Measurements from ENCODE around the gene PPP6R2. TPM values are rescaled to one million over a fixed set of nuclear protein-coding genes. Genes with fewer than 3 reads are reported as not detected.

PPP6R2 gene
- total RNA-seq, 2 donors from 2014 or later: 58.7 to 81.2 TPM

DNA sequence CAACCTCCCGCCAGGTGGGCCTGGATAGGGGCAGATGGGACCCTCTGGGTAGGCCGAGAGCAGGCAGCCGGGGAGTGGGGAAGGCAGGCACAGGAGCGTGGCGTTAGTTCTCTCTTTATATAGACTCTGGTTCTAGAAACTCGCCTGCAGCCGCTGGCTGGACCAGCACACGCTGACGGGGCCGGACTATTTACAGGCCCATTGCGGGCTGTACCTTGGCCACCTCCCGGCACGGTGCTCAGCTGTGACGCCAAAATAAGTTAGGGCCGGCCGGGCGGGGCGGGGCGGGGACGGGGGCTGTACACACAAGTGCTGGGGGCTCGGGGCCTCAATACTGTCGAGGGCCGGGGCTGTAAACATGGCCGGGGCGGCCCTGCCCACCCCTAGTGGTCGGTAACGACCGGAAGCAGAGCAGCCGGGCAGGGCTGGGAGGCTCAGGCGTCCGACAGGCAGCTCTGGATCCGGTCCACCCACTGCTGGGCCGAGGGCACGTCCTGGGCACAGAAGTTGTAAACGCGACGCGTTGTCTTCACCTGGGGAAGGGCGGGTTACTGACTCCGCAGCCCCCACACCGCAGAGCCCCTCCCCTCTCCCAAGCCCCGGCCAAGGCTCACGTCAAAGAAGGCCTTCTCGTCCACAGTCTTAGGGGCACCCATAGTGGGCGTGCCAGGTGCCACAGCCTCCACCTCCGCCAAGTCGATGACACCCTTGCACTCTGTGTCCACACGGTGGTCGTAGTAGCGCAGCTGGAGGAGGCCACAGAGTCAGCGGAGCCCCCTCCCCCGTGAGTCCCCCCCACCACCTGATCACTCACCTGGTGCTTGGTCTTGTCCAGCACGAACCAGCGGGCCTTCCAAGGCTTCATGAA lies 103.8 kb downstream of the PPP6R2 start:
- Histone ChIP-seq H3K36me3 (ENCODE audit: control insufficient read depth, insufficient read depth, low read length) (peaks cover 40% of the 10 kb centered on the region), H3K27ac (ENCODE audit: low read depth, low read length) (no peak overlapping the region), H3K4me3 (ENCODE audit: low read length) (no peak overlapping the region), H3K9me3 (ENCODE audit: control insufficient read depth, low read length) (no peaks in the 10 kb centered on the region), H3K9ac (ENCODE audit: extremely low read depth, low read length, poor library complexity, severe bottlenecking) (no peak overlapping the region), H3K27me3 (ENCODE audit: control insufficient read depth, insufficient read depth, low read length, poor library complexity, severe bottlenecking) (no peaks in the 10 kb centered on the region), H3K4me1 (ENCODE audit: control insufficient read depth, insufficient read depth, low read length) (no peaks in the 10 kb centered on the region)
- Mint-ChIP-seq H3K36me3 (ENCODE audit: low read depth) (peaks cover 52% of the 10 kb centered on the region), H3K4me1 (no peaks in the 10 kb centered on the region), H3K9me3 (no peaks in the 10 kb centered on the region), H3K27ac (no peak overlapping the region), H3K27me3 (ENCODE audit: insufficient read depth) (no peaks in the 10 kb centered on the region), H3K4me3 (no peak overlapping the region)
- DNase-seq: no peak
- 94 to 96% methylated on average over 41 to 54 of the region's 54 CpGs for WGBS, 2 experiments (ENCODE audit: insufficient coverage in 1 of 2, insufficient read length in 1 of 2)
- TF ChIP-seq, protein P1, sequence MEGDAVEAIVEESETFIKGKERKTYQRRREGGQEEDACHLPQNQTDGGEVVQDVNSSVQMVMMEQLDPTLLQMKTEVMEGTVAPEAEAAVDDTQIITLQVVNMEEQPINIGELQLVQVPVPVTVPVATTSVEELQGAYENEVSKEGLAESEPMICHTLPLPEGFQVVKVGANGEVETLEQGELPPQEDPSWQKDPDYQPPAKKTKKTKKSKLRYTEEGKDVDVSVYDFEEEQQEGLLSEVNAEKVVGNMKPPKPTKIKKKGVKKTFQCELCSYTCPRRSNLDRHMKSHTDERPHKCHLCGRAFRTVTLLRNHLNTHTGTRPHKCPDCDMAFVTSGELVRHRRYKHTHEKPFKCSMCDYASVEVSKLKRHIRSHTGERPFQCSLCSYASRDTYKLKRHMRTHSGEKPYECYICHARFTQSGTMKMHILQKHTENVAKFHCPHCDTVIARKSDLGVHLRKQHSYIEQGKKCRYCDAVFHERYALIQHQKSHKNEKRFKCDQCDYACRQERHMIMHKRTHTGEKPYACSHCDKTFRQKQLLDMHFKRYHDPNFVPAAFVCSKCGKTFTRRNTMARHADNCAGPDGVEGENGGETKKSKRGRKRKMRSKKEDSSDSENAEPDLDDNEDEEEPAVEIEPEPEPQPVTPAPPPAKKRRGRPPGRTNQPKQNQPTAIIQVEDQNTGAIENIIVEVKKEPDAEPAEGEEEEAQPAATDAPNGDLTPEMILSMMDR (conservative IDR thresholded peaks at IDR 0.05): peak; percentile 19

GRCh38 chr22:50447576-50448551 lies 104.7 kb downstream of the PPP6R2 start:
- TF ChIP-seq, protein P1 (conservative IDR thresholded peaks at IDR 0.05): no peak
- no peak overlapping the region for H3K4me3 Mint-ChIP-seq
- peaks cover 55% of the 10 kb centered on the region for H3K36me3 Mint-ChIP-seq (ENCODE audit: low read depth)
- H3K9me3 ChIP-seq (ENCODE audit: control insufficient read depth, low read length): no peaks in the 10 kb centered on the region
- no peaks in the 10 kb centered on the region for H3K27me3 Mint-ChIP-seq (ENCODE audit: insufficient read depth)
- H3K27ac Mint-ChIP-seq: peak overlapping the region; percentile 36
- DNase-seq: no peak
- no peaks in the 10 kb centered on the region for H3K4me1 Mint-ChIP-seq
- no peak overlapping the region for H3K9ac ChIP-seq (ENCODE audit: extremely low read depth, low read length, poor library complexity, severe bottlenecking)
- no peaks in the 10 kb centered on the region for H3K4me1 ChIP-seq (ENCODE audit: control insufficient read depth, insufficient read depth, low read length)
- H3K27me3 ChIP-seq (ENCODE audit: control insufficient read depth, insufficient read depth, low read length, poor library complexity, severe bottlenecking): no peaks in the 10 kb centered on the region
- no peak overlapping the region for H3K4me3 ChIP-seq (ENCODE audit: low read length)
- no peaks in the 10 kb centered on the region for H3K9me3 Mint-ChIP-seq
- 96 to 98% methylated on average over 14 to 27 of the region's 27 CpGs for WGBS, 2 experiments (ENCODE audit: insufficient coverage in 1 of 2, insufficient read length in 1 of 2)
- peaks cover 43% of the 10 kb centered on the region for H3K36me3 ChIP-seq (ENCODE audit: control insufficient read depth, insufficient read depth, low read length)
- H3K27ac ChIP-seq (ENCODE audit: low read depth, low read length): no peak overlapping the region

DNA sequence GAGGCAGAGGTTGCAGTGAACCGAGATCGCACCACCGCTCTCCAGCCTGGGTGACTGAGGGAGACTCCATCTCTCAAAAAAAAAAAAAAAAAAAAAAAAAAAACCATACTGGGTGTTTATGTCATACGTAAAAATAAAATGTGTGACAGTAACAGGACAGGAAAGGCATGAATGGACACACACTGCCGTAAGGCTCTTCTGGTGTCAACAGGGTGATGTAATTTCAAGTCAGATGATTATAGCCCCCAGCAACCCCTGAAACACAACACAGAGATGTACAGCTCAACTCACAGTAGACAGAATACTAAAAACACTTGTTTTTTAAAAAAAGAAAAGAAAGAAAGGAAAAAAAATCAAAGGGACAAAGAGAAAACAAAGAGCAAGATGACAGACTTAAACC lies 109.5 kb downstream of the PPP6R2 start:
- peaks cover 59% of the 10 kb centered on the region for H3K36me3 ChIP-seq (ENCODE audit: control insufficient read depth, insufficient read depth, low read length)
- peaks cover 63% of the 10 kb centered on the region for H3K36me3 Mint-ChIP-seq (ENCODE audit: low read depth)
- 88 to 100% methylated on average over 1 to 5 of the region's 5 CpGs for WGBS, 2 experiments (ENCODE audit: insufficient coverage in 1 of 2, insufficient read length in 1 of 2)
- DNase-seq: no peak
- H3K4me3 Mint-ChIP-seq: no peak overlapping the region
- H3K9ac ChIP-seq (ENCODE audit: extremely low read depth, low read length, poor library complexity, severe bottlenecking): no peak overlapping the region
- no peaks in the 10 kb centered on the region for H3K27me3 Mint-ChIP-seq (ENCODE audit: insufficient read depth)
- H3K4me3 ChIP-seq (ENCODE audit: low read length): no peak overlapping the region
- no peaks in the 10 kb centered on the region for H3K9me3 Mint-ChIP-seq
- H3K27ac ChIP-seq (ENCODE audit: low read depth, low read length): no peak overlapping the region
- no peak overlapping the region for H3K27ac Mint-ChIP-seq
- H3K27me3 ChIP-seq (ENCODE audit: control insufficient read depth, insufficient read depth, low read length, poor library complexity, severe bottlenecking): no peaks in the 10 kb centered on the region
- H3K9me3 ChIP-seq (ENCODE audit: control insufficient read depth, low read length): no peaks in the 10 kb centered on the region
- H3K4me1 Mint-ChIP-seq: no peaks in the 10 kb centered on the region
- H3K4me1 ChIP-seq (ENCODE audit: control insufficient read depth, insufficient read depth, low read length): no peaks in the 10 kb centered on the region
- TF ChIP-seq, protein P1 (conservative IDR thresholded peaks at IDR 0.05): no peak

All from endodermal cell (in vitro differentiated cells).